Measurements from ENCODE around the gene TENM4.
"Not testable (repeated sequence)": the region's sequence is repeated elsewhere in the genome, so short reads cannot be mapped to it uniquely, and the experiment has no call there.

TENM4 gene

DNA sequence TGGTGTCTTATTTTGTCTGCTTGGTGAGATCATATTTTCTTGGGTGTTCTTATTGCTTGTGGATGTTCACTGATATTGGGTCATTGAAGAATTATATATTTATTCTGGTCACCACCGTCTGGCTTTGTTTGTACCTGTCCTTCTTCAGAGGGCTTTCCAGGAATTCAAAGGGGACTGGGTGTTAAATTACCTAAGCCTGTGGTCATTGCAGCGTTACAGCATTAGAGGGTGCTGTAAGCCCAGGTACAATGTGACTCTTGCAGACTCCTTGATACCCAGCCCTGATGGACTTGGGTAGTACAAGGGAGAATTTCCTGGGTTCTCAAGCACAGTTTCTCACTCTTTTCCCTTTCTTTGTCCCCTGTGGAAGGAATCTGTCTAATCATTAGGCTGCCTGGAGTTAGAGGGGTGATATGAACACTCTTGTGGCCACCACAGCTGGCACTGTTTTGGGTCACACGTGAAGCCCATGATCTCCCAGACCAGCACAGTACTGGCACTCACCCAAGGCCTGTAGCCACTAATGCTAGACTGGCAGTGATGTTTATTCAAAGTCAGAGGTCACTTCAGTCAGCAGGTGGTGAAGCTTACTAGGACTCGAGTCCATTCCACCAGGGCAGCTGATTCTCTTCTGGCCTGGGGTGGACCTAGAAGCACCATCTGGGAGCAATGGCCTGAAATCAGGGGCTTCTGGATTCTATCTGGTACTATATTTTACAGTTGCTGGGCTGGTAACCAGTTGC lies 810.1 kb downstream of the TENM4 start:
- DNase-seq (ENCODE audit: extremely low read depth, low read depth), result no peak
- TF ChIP-seq, protein P1, sequence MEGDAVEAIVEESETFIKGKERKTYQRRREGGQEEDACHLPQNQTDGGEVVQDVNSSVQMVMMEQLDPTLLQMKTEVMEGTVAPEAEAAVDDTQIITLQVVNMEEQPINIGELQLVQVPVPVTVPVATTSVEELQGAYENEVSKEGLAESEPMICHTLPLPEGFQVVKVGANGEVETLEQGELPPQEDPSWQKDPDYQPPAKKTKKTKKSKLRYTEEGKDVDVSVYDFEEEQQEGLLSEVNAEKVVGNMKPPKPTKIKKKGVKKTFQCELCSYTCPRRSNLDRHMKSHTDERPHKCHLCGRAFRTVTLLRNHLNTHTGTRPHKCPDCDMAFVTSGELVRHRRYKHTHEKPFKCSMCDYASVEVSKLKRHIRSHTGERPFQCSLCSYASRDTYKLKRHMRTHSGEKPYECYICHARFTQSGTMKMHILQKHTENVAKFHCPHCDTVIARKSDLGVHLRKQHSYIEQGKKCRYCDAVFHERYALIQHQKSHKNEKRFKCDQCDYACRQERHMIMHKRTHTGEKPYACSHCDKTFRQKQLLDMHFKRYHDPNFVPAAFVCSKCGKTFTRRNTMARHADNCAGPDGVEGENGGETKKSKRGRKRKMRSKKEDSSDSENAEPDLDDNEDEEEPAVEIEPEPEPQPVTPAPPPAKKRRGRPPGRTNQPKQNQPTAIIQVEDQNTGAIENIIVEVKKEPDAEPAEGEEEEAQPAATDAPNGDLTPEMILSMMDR (IDR thresholded peaks at IDR 0.05; ENCODE audit: low read depth, low read length), result no peak

DNA sequence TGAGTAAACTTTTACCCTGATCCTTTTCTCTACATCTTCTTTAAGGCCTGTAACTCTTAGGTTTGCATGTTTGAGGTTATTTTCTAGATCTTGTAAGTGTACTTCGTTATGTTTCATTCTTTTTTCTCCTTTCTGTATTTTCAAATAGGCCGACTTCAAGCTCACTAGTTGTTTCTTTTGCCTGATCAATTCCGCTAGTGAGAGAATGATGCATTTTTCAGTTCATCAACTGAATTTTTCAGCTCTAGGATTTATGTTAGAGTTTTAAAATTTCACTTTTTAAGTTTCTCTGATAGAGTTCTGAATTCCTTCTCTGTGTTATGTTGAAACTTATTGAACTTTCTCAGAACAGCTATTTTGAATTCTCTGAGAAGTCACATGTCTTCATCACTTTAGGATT lies 810.7 kb downstream of the TENM4 start:
- TF ChIP-seq, protein P1 (IDR thresholded peaks at IDR 0.05; ENCODE audit: low read depth, low read length), result no peak
- no peak for DNase-seq (ENCODE audit: extremely low read depth, low read depth)

DNA sequence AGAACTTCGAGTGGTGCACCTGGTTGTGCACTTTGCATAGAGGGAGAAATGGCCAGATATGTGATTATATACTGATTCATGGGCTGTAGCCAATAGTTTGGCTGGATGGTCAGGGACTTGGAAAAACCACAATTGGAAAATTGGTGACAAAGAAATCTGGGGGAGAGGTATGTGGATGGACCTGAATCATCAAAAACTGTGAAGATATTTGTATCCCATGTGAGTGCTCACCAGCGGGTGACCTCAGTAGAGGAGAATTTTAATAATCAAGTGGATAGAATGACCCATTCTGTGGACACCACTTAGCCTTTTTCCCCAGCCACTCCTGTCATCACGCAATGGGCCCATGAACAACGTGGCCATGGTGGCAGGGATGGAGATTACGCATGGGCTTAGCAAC lies 818.2 kb downstream of the TENM4 start:
- TF ChIP-seq, protein P1 (IDR thresholded peaks at IDR 0.05; ENCODE audit: low read depth, low read length), result no peak
- DNase-seq (ENCODE audit: extremely low read depth, low read depth), result no peak

DNA sequence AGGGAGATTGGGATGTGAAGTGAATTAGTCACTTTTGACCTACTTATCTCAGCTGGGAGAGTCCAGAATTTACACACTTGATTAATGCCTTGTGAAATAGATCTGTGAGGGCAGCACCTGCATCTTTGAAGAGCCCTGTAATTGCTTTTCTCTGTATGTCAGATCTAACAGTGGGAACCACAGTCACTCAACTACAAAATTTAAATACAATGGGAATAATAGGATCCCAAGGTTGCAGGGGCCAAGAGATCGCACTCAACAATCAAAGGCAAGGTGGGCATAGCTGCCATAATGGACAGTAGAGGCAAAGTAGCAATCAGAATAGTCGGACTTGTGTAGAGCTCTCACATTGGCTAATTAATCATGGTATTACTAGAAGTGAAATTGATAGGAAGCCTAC lies 820.7 kb downstream of the TENM4 start:
- TF ChIP-seq, protein P1 (IDR thresholded peaks at IDR 0.05; ENCODE audit: low read depth, low read length), result no peak
- no peak for DNase-seq (ENCODE audit: extremely low read depth, low read depth)

DNA sequence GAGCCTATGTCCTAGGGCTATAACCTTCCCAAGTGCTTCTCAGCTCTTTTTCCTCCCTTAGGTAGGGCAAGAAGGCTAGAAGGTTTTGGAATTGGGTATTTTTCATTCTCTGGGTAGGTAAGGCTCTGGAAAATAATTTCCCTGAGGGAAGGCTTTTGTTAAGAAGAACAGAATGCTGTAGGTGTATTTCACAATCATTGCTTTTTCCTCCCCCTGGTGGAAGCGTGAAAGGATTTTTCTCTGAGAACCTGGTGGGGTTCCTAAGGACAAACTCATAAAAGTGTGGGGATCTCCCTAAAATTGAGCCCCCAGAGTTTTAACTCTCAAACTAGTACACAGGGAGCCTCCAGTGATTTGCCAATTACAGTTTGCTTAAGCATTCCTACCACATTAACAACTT lies 825.1 kb downstream of the TENM4 start:
- TF ChIP-seq, protein P1 (IDR thresholded peaks at IDR 0.05; ENCODE audit: low read depth, low read length), result no peak
- no peak for DNase-seq (ENCODE audit: extremely low read depth, low read depth)

DNA sequence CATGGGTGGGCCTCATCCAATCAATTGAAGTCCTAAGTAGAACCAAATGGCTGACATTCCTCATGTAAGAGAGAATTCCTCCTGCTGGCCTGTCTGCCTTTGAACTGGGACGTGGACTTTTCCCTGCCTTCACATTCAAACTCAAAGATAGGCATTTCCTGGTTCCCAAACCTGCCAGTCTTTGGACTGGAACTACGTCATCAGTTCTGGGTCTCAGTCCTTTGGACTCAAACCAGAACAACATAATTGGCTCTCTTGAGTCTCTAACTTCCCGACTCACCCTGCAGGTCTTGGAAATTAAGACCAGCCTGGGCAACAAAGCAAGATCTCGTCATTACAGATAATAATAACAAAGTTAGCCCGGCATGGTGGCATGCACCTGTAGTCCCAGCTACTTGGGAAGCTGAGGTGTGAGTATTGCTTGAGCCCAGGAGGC lies 827.4 kb downstream of the TENM4 start:
- TF ChIP-seq, protein P1 (IDR thresholded peaks at IDR 0.05; ENCODE audit: low read depth, low read length), result no peak
- DNase-seq (ENCODE audit: extremely low read depth, low read depth), result no peak

DNA sequence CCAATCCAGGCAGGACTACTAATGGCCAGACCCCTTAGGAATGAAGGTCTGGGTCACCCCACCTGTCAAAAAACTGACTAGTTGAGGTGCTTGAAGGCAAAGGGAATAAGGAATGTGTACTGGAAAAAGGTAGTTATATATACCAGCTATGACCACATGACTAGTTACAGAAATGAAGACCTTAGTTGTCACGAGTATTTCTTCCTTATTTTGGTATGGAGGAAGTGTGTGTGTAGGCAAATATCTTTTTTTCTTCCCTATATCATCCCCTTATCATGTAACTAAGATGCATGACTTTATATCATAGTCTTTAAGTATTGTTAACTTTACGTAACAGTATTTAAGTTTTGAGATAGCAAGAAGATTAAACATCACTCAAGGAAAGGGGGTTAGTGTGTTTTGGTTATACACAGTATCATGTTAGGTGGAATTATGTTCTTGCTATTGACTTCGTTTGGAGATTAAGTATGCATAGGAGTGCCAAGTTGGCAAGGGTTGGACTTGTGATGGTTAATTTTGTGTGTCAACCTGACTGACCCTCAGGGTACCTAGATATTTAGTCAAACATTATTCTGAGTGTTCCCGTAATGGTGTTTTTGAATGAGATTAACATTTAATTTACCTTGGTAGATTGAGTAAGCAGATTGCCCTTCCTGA lies 828.0 kb downstream of the TENM4 start:
- TF ChIP-seq, protein P1 (IDR thresholded peaks at IDR 0.05; ENCODE audit: low read depth, low read length), result no peak

DNA sequence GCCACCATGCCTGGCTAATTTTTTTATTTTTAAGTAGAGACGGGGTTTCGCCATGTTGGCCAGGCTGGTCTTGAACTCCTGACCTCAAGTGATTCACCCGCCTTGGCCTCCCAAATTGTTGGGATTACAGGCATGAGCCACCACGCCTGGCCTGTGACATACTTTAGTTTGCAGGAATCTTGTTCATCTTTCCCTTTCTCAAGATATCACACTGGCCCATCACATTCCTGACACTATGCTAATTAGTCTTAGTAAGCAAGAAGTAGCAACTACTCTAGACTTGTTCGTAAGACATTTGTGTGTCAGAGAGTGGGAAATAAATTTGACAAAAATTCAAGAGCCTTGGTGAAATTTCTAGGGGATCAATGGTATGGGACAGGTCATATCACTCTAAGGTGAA lies 831.5 kb downstream of the TENM4 start:
- DNase-seq (ENCODE audit: extremely low read depth, low read depth), result not testable (repeated sequence)

More for the DNA sequence above, 828.0 kb downstream of the TENM4 start:
- DNase-seq (ENCODE audit: extremely low read depth, low read depth), result no peak

All from AG09319 (cell line).